Diencephalon (tissue), 1 donor: ENCODE results near the gene MACROD2. TPM values are rescaled to one million over a fixed set of nuclear protein-coding genes. Genes with fewer than 3 reads are reported as not detected.

Experiments used
- small RNA-seq: library from RNA; depleted of rRNA; stranded (forward); fragments of <200 nt; gene quantifications from one replicate; pipeline ENCODE3, GENCODE V24; 2014
- total RNA-seq: library from RNA; depleted of rRNA; stranded (reverse); fragments of >200 nt; gene quantifications from one replicate; pipeline ENCODE4 v1.2.3, GENCODE V29; 2014

The MACROD2 gene
- total RNA-seq, result 43.1 TPM

GRCh38 chr20:13995086-13995665, at the start of gene MACROD2:
MACROD2 (plus strand) TSS chr20:13995516.

DNA sequence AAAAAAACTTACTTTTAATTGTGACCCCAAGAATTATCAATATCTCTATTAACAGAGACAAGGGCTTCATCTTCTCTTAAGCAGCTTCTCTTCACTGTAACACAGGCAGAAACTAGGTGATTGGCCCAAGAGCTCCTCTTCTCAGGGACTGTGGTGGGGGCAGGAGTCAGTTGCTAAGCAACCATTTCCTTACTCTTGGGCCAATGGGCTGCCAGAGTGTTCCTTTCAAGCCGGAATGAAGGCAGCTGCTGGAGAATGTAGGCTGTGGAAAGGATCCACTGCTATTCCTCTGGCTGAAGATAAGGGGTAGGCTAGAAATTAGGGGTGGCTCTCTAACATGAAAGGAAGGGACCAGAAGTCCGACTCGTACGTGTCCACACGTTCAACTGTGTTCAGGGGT, 4.9 kb upstream of the MACROD2 start, which contains the start of gene SEL1L2:
SEL1L2 (minus strand) TSS at position 150 of the 400 bp plus-strand sequence; CDS start at position 70, 80 bp downstream.

DNA sequence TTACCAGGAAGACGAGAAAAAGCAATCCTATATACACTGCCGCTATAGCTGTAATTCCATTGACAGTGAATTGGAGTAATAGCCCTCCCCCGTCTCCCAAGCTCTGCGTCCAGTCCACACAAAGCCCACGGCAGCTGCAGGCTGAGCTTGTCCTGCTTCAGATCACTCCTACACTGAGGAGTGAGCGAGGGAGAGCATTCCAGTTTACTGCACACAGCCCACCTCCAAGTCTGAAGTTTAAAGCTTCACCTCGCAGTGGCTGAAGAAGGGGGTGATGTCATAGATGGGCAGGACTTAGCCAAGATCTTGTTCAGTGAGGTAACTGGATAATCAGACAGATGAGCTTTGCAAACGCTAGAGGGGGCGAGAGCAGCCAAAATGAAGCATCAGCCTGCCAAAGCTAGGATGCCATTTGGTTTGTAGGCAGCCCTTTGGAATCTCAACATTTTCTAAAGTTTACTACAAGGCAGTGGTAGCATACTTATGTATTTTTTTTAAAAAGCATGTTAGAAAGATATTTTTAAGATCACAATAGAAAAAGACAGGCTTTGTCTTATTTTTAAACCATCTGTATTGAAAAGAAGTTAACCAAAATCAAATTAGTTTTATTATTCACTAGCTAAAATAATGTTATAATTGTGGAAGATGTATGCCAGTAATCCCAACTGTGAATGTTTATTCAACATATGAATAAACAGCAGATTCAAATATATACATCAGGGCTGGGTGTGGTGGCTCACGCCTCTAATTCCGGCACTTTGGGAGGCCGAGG, 342.3 kb downstream of the MACROD2 start, which contains the start of gene FLRT3:
FLRT3 (minus strand) TSS at position 213 of the 772 bp plus-strand sequence. CDS start 10,106 bp downstream, outside the sequence.

Small RNA genes within 50 kb of the gene (small RNA-seq; reads per million reads assigned to genes)
- gene RN7SL864P, result not detected
- not detected for gene RNA5SP475
- gene RNU6-1159P, result not detected
- gene RNU6-115P, result not detected
- not detected for gene RNU6-228P
- not detected for gene RNU6-278P
- gene RPS3P1, result not detected

Other genes with a start within 250 kb of the MACROD2 start
- gene ESF1, start 210.6 kb upstream of the MACROD2 start, total RNA-seq, result 22.4 TPM
- 30.4 TPM for gene NDUFAF5, start 210.5 kb upstream of the MACROD2 start, total RNA-seq
- gene SEL1L2, start 4.9 kb upstream of the MACROD2 start, total RNA-seq, result 0.23 TPM